HG02970 (cell line): ENCODE data around the gene ANO10.
"Not testable (repeated sequence)": the region's sequence is repeated elsewhere in the genome, so short reads cannot be mapped to it uniquely, and the experiment has no call there.

ENCODE experiments used
- ATAC-seq: cut with Tn5 transposase; IDR thresholded peaks from one replicate; pipeline ENCODE4 v1.9.1; 2021; ENCODE audit warnings: mild to moderate bottlenecking, moderate library complexity, moderate number of reproducible peaks; ENCODE audit not compliant: unreplicated experiment, low FRiP score

The ANO10 gene

GRCh38 chr3:43629257-43629656, 7.4 kb upstream of the ANO10 start:
- ATAC-seq, result no peak

GRCh38 chr3:43627360-43627759, 5.5 kb upstream of the ANO10 start:
- no peak for ATAC-seq

DNA sequence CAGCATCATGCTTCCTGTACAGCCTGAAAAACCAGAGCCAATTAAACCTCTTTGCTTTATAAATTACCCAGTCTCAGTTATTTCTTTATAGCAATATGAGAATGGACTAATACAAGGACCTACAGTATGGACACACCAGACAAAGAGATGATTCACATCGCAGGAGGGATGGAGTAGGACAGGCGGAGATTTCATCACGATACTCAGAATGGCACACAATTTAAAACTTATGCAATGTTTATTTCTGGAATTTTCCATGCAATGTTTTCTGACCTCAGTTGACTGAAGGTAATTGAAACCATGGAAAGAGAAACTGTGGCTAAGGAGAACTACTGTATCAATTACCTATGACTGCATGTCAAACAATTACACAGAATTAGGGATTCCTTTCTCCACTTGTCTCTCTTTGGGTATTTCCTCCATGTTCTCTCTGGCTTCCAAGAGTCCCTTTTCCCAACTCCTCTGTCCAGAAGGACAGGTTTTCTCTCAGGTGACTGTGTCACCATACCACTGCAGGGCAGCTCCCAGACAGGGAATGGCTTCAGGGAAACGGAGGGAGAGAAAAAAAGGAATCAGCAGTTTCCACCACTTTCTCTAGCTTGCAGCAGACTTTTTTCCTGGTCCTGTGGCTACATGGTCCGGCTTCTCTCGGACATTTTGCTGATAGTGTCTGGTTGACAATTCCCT, 3.0 kb upstream of the ANO10 start:
- no peak for ATAC-seq

GRCh38 chr3:43620831-43621655, 768 bp downstream of the ANO10 start:
- ATAC-seq, result no peak

DNA sequence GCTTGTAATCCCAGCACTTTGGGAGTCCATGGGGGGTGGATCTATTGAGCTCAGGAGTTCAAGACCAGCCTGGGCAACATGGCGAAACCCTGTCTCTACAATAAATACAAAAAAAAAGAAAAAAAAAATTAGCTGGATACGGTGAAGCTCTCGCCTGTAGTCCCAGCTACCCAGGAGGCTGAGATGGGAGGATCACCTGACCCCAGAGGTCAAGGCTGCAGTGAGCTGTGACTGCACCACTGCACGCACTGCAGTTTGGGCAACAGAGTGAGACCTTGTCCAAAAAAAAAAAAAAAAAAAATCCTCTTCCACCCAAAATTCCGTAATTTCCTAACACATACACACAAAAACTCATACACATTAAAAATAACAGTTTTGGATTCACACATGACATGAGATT, 2.2 kb downstream of the ANO10 start:
- ATAC-seq, result no peak

DNA sequence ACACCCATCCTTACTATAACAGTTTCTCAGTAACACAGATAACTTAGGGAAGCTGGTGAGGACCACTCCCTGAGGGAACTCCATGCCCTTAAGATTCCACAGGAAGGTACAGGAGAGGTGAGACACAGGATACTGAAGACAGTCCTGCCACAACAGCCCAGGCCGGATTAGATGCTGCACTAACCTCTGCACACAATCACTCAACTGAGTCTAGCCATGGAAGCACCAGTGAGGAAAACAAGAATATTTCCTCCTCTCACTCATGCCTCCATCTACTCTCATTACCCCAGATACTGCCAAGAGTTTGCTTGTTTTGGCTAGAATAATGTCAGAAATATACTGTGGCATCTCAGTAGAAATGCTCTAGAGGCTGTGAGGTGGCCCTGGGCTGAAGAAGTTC, 3.7 kb downstream of the ANO10 start:
- no peak for ATAC-seq

DNA sequence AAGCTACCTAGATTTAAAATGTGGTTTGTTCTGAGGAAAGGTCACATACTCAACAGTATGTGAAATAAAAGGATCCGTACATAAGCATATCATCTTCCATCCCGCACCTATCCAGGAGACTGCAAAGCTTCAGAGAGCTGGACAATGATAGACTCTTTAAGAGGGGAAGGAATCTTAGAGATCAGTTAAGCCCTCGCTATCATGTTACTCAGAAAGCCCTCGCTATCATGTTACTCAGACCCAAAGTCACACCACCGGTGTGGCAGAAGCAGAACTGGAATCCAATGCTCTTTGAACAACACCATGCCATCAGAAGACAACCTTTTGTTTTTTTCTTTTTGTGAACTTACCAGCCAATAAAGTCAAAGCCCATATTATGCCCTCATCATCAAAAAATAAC, 5.8 kb downstream of the ANO10 start:
- ATAC-seq, result no peak

DNA sequence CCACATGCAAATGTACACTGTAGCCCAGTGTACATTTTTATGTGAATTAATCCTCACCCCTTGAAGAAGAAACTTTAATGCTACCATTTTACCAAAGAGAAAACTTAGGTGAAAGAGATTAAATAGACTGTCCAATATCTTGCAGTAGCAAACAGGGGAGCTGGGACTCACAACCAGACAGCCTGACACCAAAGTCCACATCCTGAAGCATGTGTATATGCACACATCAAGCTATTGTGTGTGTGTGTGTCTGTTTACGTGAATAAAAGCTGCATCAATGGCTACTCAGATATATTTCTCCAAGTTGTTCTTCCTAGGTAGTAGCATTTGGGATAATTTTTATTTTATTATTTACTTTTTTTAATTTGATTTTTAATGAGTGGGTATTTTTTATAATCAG, 6.7 kb downstream of the ANO10 start:
- no peak for ATAC-seq

GRCh38 chr3:43613976-43614375, 7.8 kb downstream of the ANO10 start:
- no peak for ATAC-seq

DNA sequence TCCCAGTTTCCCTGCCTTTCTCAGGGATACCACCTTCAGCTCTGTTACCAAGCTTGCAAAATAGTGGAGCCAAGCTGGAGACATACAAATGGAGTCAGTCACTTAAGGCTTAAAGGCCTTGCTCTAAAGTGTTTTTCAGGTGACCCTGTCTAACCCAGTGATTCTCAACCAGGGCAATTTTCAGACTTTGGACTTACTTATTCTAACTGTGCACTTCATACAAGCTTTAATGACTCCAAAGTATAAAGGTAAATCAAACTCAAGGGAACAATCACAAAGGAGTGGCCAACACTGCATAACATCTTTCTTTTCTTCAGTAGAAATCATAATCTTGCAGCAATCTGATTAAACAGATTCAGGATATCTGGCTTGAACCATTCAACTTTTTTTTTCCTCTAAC, 9.4 kb downstream of the ANO10 start:
- ATAC-seq, result no peak

DNA sequence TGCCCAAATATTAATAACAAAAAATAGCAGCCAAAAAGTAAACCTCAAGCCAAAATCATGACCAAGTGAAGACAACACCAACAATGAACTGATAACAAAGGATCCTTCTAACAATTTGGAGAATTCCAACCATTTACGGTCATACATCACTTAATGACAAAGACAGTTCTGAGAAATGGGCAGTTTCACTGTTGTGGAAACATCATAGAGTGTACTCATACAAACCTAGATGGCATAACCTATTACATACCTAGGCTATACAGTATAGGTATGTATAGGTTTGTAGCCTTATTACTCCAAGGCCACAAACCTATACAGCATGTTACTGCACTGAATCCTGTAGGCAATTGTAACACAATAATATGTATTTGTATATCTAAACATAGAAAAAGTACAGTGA, 12.4 kb downstream of the ANO10 start:
- no peak for ATAC-seq

- ATAC-seq, result no peak
Observed at GRCh38 chr3:43608751-43609150, 13.1 kb downstream of the ANO10 start.

GRCh38 chr3:43606284-43606683, 15.5 kb downstream of the ANO10 start:
- ATAC-seq, result no peak

DNA sequence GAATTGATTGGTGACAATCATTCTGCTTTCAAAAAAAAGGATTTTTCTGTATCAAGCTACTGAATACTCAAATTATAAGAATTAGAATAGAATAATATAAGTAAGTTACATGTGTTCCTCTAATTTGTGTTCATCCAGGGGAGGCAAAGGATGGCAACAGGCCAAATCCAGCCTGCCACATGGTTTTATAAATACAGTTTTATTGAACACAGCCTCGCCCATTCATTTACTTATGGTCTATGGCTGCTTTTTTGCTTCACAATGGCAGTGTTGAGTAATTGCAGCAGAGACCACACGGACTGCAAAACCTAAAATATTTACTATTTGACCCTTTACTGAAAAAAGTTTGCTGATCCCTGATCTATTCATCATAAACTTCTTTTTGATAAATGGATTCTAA, 21.9 kb downstream of the ANO10 start:
- not testable (repeated sequence) for ATAC-seq

DNA sequence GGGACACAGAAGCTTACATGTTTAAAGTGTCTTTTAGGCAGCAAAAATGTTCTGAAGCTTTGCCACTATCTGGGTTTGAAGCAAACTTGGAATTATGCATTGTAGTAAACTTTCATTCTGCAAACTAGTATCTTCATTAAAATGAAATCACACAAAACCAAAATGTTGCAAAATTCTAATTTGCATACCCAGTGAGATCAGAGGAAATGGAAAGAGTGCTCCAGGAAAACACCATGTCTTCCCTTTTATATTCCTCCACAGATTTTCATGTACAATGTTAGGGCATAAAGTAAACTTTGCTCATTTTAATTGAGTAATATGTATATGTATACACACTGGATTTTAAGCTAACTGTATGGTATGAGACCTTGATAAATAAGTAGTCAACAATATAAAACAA, 23.9 kb downstream of the ANO10 start:
- ATAC-seq, result no peak

DNA sequence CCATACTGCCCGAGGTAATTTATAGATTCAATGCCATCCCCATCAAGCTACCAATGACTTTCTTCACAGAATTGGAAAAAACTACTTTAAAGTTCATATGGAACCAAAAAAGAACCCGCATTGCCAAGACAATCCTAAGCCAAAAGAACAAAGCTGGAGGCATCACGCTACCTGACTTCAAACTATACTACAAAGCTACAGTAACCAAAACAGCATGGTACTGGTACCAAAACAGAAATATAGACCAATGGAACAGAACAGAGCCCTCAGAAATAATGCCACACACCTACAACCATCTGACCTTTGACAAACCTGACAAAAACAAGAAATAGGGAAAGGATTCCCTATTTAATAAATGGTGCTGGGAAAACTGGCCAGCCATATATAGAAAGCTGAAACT, 25.6 kb downstream of the ANO10 start:
- not testable (repeated sequence) for ATAC-seq

GRCh38 chr3:43595280-43595679, 26.5 kb downstream of the ANO10 start:
- ATAC-seq, result not testable (repeated sequence)

DNA sequence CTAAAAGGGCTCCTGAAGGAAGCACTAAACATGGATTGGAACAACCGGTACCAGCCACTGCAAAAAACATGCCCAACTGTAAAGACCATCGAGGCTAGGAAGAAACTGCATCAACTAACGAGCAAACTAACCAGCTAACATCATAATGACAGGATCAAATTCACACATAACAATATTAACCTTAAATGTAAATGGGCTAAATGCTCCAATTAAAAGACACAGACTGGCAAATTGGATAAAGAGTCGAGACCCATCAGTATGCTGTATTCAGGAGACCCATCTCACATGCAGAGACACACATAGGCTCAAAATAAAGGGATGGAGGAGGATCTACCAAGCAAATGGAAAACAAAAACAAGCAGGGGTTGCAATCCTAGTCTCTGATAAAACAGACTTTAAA, 28.2 kb downstream of the ANO10 start:
- ATAC-seq, result not testable (repeated sequence)

DNA sequence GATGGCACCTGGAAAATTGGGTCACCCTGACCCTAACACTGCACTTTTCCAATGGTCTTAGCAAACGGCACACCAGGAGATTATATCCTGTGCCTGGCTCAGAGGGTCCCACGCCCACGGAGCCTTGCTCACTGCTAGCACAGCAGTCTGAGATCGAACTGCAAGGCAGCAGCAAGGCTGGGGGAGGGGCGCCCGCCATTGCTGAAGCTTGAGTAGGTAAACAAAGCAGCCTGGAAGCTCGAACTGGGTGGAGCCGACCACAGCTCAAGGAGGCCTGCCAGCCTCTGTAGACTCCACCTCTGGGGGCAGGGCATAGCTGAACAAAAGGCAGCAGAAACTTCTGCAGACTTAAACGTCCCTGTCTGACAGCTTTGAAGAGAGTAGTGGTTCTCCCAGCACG, 29.9 kb downstream of the ANO10 start:
- ATAC-seq, result not testable (repeated sequence)

GRCh38 chr3:43587303-43587702, 34.5 kb downstream of the ANO10 start:
- ATAC-seq, result no peak

DNA sequence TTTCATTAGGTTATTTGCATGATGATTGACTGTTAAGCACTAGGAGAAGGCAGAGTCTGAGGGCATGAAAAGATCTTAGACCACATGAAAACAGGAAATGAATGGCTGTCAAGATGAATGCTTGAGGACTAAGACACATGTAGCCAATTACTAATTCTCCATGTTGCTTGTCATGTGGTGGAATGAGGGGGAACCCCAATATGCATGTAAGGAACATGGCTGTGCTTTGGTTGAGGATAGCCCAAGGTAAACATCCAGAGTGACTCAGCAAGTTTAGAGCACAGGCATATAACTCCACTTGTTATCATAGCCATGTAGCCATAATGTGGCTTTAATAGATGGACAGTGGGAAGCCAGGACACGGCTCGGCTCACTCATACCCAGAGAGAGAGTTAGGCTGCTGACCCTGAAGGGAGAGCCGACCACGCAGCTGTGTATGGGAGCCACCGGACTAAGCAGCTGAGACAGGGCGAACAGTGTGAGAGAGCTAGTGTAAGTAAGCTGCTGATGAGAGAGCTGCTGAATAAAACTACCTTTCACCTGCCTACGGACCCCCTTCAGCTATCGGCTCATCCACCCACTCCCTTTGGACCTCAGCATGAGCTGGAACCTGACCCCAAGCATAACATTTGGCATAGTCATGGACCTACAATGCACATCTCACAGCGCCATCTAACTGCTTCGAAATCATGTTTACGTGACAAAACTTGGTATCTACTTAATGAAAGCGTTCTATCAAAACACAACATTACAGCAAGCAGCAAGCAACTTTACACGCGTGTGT, 37.6 kb downstream of the ANO10 start:
- ATAC-seq, result no peak
